HG03135 (cell line): ENCODE results near the gene BMP2K.

Experiments
- ATAC-seq: cut with Tn5 transposase; IDR thresholded peaks from one replicate; pipeline ENCODE4 v1.9.1; 2021; ENCODE audit warnings: mild to moderate bottlenecking, moderate library complexity; ENCODE audit not compliant: unreplicated experiment

The BMP2K gene

GRCh38 chr4:78776079-78776728 lies at the start of gene BMP2K:
Gene BMP2K, plus strand, starts transcription at chr4:78776350. Its CDS starts 194 bp downstream, at chr4:78776544.
- ATAC-seq: peak; percentile 74

- ATAC-seq: no peak
Observed at GRCh38 chr4:78726546-78726945, 49.6 kb upstream of the BMP2K start.

- no peak for ATAC-seq
Observed at GRCh38 chr4:78732332-78733104, 43.6 kb upstream of the BMP2K start.

DNA sequence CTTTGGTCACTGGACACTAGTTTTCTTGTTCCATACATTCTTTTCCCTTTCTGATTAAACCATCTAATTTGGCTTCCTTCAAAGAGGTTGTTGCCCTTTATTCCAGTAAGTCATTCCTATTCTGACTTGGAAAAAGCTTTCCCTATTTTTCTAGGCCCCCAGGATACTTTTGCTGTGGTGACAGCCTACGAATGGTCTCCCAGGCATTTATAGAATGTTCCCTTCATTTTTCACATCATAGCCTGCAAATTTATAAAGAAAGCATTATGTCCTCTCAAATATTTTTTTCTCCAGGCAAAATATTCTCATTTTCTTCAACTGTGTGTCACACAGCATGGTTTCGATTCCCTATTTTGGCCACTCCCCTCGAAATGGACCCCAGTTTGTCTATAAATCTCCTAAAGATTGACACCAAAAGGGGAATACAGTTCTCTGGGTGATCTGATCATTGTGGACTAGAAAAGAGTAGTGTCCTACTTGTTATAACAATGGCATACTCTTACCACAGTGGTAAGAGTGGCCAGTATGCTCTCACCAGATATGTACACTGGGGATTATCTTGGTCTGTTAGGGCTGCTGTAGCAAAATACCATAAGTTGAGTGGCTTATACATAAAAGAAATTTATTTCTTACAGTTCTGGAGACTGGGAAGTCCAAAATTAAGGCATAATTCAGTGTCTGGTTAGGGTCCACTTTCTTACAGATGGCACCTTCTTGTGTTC lies 41.5 kb upstream of the BMP2K start:
- no peak for ATAC-seq

GRCh38 chr4:78735697-78736096 lies 40.5 kb upstream of the BMP2K start:
- peak; percentile 67 for ATAC-seq

GRCh38 chr4:78737035-78737434 lies 39.1 kb upstream of the BMP2K start:
- ATAC-seq: peak; percentile 46

DNA sequence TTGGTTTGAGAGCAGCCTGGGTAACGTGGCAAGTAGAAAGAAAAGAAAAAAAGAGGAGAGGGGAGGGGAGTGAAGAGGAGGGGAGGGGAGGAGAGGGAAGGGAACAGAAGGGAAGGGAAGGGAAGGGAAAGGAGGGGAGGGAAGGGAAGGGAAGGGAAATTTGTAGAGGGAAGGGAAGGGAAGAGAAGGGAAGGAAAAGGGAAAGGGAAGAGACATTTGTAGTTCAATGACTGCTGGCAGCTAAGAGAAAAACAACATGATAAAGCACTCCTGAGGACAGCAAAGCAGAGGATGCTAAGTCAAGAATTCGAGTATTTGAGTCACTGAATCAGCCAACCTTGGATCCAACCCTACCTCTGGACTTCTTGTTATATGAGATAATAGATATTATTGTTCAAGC lies 38.2 kb upstream of the BMP2K start:
- no peak for ATAC-seq

DNA sequence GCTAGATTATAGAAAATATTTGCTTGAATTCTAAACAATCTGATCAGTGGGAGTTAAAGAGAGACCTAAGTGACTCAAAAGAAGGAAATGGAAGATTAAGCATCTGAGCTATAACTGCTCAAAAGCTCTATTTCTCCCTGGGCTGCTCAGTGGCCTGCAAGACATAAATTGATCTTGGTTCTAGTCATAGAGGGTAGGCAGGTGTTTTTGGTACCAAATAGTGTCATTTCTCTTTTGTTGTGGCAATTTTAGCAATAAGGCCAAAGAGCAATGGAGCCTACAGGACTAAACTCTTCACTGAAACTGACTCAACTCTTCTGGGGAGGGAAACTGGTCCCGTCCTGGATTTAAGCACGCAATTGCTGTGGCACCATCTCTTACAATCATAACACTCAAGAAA lies 33.9 kb upstream of the BMP2K start:
- no peak for ATAC-seq

DNA sequence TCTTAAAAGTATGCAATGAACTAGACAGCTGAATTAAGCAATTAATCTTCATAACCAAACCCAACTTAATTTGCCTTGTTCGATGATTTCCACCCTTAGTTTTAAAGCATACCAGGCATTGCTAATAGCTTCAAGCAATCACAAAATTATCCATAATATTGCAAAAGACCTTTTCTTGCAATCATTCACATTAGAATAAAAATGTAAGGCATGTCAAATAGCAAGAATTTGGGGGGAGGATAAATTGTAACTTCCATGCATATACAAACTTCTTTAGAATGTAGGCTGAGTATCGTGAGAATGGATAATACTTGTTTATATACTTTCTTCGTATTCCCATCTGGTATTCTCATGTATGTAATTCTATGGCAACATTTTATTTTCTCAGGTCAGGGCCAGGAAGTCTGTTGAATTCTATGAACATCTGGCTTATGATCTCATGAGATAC lies 28.7 kb upstream of the BMP2K start:
- ATAC-seq: no peak

DNA sequence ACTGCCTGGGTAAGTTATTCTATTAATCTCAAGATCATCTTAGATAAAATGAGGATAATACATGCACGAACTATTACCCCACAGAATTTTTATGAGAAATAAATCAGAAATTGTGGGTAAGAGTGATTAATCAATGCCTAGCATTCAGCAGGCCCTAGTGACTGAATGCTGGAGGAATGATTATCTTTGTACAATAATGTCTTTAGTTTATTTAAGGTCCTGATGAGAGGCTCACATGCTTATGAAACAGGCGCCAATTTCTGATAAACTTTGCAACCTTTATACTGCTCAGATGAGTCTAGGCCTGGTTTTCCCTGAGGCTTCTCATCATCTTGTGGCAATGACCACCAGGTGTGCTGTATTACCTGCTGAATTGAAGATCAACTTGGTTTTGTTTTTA lies 27.8 kb upstream of the BMP2K start:
- ATAC-seq: no peak

DNA sequence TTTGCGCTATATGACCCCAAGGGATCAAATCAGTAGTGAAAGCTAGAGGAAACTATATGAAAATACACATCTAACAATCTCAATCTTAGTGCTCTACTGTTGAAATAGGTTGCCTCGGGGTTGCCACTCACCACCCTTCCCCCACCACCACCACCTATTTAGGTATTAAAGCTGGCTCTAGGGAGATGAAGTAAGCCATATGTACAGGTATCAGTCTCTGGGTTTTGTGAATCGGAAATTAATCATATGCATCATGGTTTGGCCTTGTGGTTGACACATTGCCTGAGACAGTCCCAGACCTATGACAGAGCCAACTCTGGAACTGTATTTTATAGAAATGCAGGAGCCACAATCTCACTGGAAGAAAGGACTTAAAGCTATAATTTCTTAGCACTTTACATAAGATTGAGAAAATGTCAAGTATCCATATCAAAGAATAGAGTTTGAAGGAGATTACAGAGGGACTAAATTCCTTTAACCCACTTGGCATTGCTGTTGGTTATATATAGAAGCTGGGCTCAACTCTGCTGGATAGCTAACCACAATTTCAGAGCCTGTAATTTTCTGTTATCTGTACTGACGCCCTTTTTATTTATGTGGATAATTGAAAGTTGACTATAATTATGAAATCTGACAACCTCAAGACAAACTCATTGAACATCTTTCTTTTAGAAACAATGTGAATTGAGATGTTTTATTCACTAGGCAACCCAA lies 26.7 kb upstream of the BMP2K start:
- ATAC-seq: peak; percentile 22

DNA sequence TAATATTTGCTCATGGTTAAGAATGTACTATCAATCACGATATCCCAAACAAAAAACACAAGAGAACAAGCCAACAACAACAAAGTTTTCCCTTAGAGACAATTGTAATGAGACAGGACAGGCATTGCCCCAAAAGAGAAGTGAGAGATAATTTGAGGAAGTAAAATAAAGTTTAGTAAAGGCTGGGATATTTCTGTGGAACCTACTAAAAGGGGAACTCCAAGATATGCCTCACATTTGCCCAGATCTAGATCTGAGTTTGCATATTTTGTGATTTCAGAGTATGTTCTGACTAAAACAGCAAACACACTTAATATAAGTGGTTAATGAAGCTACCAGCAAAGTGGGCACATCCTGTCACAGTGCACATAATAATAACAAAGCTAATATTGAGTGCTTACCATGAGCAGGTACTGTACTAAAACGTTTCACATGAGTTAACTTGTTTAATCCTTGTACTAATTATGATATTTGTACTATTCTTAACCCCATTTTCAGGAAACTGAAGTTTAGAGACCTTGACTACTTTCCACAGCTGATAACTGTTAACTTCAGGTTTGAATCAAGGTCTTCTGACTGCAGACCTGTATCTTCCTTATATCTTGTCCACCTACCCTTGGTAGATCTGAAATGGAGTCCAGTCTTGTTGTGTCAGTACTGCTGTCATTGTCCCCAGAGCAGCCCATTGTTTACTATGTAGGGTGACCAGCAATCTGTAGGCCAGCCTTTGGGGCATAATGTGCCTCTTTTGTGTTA lies 26.0 kb upstream of the BMP2K start:
- ATAC-seq: peak; percentile 92

GRCh38 chr4:78753091-78753490 lies 23.1 kb upstream of the BMP2K start:
- ATAC-seq: no peak

- no peak for ATAC-seq
Observed at GRCh38 chr4:78754872-78755271, 21.3 kb upstream of the BMP2K start.

GRCh38 chr4:78756137-78756536 lies 20.0 kb upstream of the BMP2K start:
- no peak for ATAC-seq

DNA sequence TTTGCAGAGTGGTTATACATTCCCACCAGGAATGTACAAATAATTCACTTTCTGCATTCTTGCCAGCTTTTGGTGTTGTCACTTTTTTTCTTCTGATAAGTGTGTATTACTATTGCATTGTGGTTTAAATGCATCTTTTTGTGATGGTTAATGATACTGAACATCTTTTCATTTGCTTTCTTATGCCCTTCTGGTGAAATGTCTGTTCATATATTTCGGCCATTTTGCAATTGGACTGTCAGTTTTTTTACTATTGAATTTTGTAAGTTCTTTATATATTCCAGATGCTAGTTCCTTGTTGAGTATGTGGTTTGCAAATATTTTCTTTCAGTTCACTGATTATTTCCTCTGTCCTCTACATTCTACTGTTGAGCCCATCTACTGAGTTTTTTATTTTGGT lies 19.4 kb upstream of the BMP2K start:
- ATAC-seq: no peak

DNA sequence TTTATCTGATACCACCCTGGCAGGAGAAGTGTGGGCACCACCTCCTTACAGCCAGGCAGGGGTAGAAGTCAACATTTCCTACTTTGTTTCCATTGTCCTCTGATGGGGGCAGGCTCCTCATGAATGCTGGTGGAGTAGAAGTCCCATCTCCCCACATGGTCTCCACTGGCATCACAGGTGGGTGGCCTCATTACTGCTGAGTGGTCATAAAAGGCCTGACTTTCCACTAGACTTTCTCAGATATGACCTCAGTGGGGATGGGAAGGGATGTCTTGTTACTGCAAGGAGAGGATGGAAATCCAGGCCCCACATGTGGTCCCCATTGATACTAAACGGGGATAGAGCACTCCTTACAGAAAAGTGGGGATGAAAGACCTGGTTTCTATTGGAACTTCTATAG lies 18.6 kb upstream of the BMP2K start:
- ATAC-seq: no peak

DNA sequence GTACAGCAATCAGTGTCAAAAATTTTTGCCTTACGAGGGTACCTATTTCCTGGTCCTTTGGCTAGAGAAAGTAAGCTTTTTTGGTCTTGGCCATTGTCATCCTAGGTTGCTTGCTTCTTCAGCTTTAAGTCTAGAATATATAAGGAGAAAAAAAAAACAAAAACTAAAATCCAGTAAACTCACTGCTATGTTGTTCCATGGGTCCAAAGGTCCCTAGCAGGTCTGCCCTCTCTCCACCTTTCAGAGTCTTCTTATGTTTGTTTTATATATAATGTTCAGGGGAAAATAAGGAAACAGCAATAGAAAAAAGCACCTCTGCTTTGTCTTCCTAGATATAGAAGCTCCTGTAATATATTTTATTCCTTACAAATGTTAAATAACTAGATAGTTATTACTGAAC lies 18.1 kb upstream of the BMP2K start:
- no peak for ATAC-seq

GRCh38 chr4:78762529-78762928 lies 13.6 kb upstream of the BMP2K start:
- ATAC-seq: no peak

- ATAC-seq: no peak
Observed at GRCh38 chr4:78763251-78763650, 12.9 kb upstream of the BMP2K start.
